Activated T-cell treated with anti-CD3 and anti-CD28 coated beads, Interleukin-2, amount 50 U/mL, for 24 hours (primary cell): ENCODE results near the gene RUNX3.
A peak's percentile ranks its signal among the peaks of the same experiment; 100 is the strongest.
"Not testable (repeated sequence)": the region's sequence is repeated elsewhere in the genome, so short reads cannot be mapped to it uniquely, and the experiment has no call there.

ENCODE experiments used
- DNase-seq: peaks from one replicate; pipeline ENCODE4 v3.0.0-alpha.2; 2020
- H3K27ac Mint-ChIP-seq: 2 replicates; pipeline ENCODE4 v1.8.0; 2020; ENCODE audit warnings: mild to moderate bottlenecking, mixed read lengths
- H3K27me3 Mint-ChIP-seq: 2 replicates; pipeline ENCODE4 v1.8.0; 2020; ENCODE audit warnings: mixed read lengths
- H3K36me3 Mint-ChIP-seq: 2 replicates; pipeline ENCODE4 v1.8.0; 2020; ENCODE audit warnings: low read depth, mixed read lengths
- H3K4me1 Mint-ChIP-seq: 2 replicates; pipeline ENCODE4 v1.8.0; 2020; ENCODE audit warnings: low read depth, mixed read lengths
- H3K4me3 Mint-ChIP-seq: 2 replicates; pipeline ENCODE4 v1.8.0; 2020; ENCODE audit warnings: mild to moderate bottlenecking, moderate library complexity, mixed read lengths
- H3K9me3 Mint-ChIP-seq: 2 replicates; pipeline ENCODE4 v1.8.0; 2020; ENCODE audit warnings: mixed read lengths

RUNX3 gene

GRCh38 chr1:24894002-24894401, 36.1 kb downstream of the RUNX3 start:
- Mint-ChIP-seq H3K36me3 (peaks cover 8% of the 10 kb centered on the region), H3K4me3 (no peak overlapping the region), H3K9me3 (peaks cover 13% of the 10 kb centered on the region), H3K27ac (peak overlapping the region; percentile 61), H3K4me1 (peaks cover 9% of the 10 kb centered on the region), H3K27me3 (peaks cover 4% of the 10 kb centered on the region)
- peak; percentile 18 for DNase-seq

- Mint-ChIP-seq H3K27ac (peak overlapping the region; percentile 61), H3K9me3 (peaks cover 13% of the 10 kb centered on the region), H3K27me3 (peaks cover 4% of the 10 kb centered on the region), H3K4me1 (peaks cover 5% of the 10 kb centered on the region), H3K36me3 (peaks cover 8% of the 10 kb centered on the region), H3K4me3 (no peak overlapping the region)
- peak; percentile 25 for DNase-seq
Observed at GRCh38 chr1:24893431-24893830, 36.6 kb downstream of the RUNX3 start.

GRCh38 chr1:24892188-24893153, 37.6 kb downstream of the RUNX3 start:
- peaks cover 13% of the 10 kb centered on the region for H3K9me3 Mint-ChIP-seq
- H3K4me3 Mint-ChIP-seq, result no peak overlapping the region
- H3K36me3 Mint-ChIP-seq, result peaks cover 8% of the 10 kb centered on the region
- peaks cover 4% of the 10 kb centered on the region for H3K27me3 Mint-ChIP-seq
- peak overlapping the region; percentile 22 for H3K27ac Mint-ChIP-seq
- peak; percentile 29 for DNase-seq
- H3K4me1 Mint-ChIP-seq, result no peaks in the 10 kb centered on the region

- Mint-ChIP-seq H3K27ac (peak overlapping the region; percentile 81), H3K9me3 (peaks cover 13% of the 10 kb centered on the region)
- not testable (repeated sequence) for H3K4me3 Mint-ChIP-seq, H3K27me3 Mint-ChIP-seq, H3K36me3 Mint-ChIP-seq, DNase-seq, H3K4me1 Mint-ChIP-seq
Observed at GRCh38 chr1:24891367-24891766, 38.7 kb downstream of the RUNX3 start.

GRCh38 chr1:24890887-24891286, 39.2 kb downstream of the RUNX3 start:
- H3K9me3 Mint-ChIP-seq, result peaks cover 13% of the 10 kb centered on the region
- no peaks in the 10 kb centered on the region for H3K4me1 Mint-ChIP-seq
- H3K27ac Mint-ChIP-seq, result peak overlapping the region; percentile 81
- peaks cover 8% of the 10 kb centered on the region for H3K36me3 Mint-ChIP-seq
- H3K27me3 Mint-ChIP-seq, result peaks cover 4% of the 10 kb centered on the region
- no peak for DNase-seq
- no peak overlapping the region for H3K4me3 Mint-ChIP-seq

- Mint-ChIP-seq H3K4me3 (no peak overlapping the region), H3K36me3 (peaks cover 8% of the 10 kb centered on the region), H3K9me3 (peaks cover 17% of the 10 kb centered on the region), H3K27ac (peak overlapping the region; percentile 74), H3K4me1 (no peaks in the 10 kb centered on the region), H3K27me3 (peaks cover 4% of the 10 kb centered on the region)
- DNase-seq, result no peak
Observed at GRCh38 chr1:24888971-24889676, 41.0 kb downstream of the RUNX3 start.

- DNase-seq, result no peak
- peaks cover 8% of the 10 kb centered on the region for H3K36me3 Mint-ChIP-seq
- H3K9me3 Mint-ChIP-seq, result peaks cover 18% of the 10 kb centered on the region
Observed at GRCh38 chr1:24888061-24888970, 41.8 kb downstream of the RUNX3 start.

GRCh38 chr1:24886241-24886640, 43.8 kb downstream of the RUNX3 start:
- peaks cover 5% of the 10 kb centered on the region for H3K9me3 Mint-ChIP-seq
- peak overlapping the region; percentile 9 for H3K27ac Mint-ChIP-seq
- H3K27me3 Mint-ChIP-seq, result peaks cover 4% of the 10 kb centered on the region
- H3K4me1 Mint-ChIP-seq, result no peaks in the 10 kb centered on the region
- no peak overlapping the region for H3K4me3 Mint-ChIP-seq
- H3K36me3 Mint-ChIP-seq, result no peaks in the 10 kb centered on the region
- peak; percentile 24 for DNase-seq

More at GRCh38 chr1:24888061-24888970, 41.8 kb downstream of the RUNX3 start:
- H3K27ac Mint-ChIP-seq, result peak overlapping the region; percentile 74
- H3K4me1 Mint-ChIP-seq, result no peaks in the 10 kb centered on the region
- peaks cover 4% of the 10 kb centered on the region for H3K27me3 Mint-ChIP-seq
- no peak overlapping the region for H3K4me3 Mint-ChIP-seq

- Mint-ChIP-seq H3K36me3 (no peaks in the 10 kb centered on the region), H3K9me3 (peaks cover 5% of the 10 kb centered on the region), H3K4me3 (no peak overlapping the region), H3K4me1 (no peaks in the 10 kb centered on the region), H3K27me3 (no peaks in the 10 kb centered on the region), H3K27ac (no peak overlapping the region)
- no peak for DNase-seq
Observed at GRCh38 chr1:24884751-24885150, 45.3 kb downstream of the RUNX3 start.

- Mint-ChIP-seq H3K4me3 (no peak overlapping the region), H3K27ac (no peak overlapping the region), H3K36me3 (no peaks in the 10 kb centered on the region), H3K27me3 (no peaks in the 10 kb centered on the region), H3K9me3 (peaks cover 5% of the 10 kb centered on the region), H3K4me1 (no peaks in the 10 kb centered on the region)
- no peak for DNase-seq
Observed at GRCh38 chr1:24881034-24881433, 49.0 kb downstream of the RUNX3 start.

- Mint-ChIP-seq H3K27ac (no peak overlapping the region), H3K36me3 (no peaks in the 10 kb centered on the region), H3K9me3 (peaks cover under 1% of the 10 kb centered on the region), H3K4me1 (no peaks in the 10 kb centered on the region), H3K4me3 (no peak overlapping the region), H3K27me3 (no peaks in the 10 kb centered on the region)
- DNase-seq, result no peak
Observed at GRCh38 chr1:24878775-24879742, 51.0 kb downstream of the RUNX3 start.

GRCh38 chr1:24878045-24878444, 52.0 kb downstream of the RUNX3 start:
- Mint-ChIP-seq H3K9me3 (no peaks in the 10 kb centered on the region), H3K4me3 (no peak overlapping the region), H3K27ac (no peak overlapping the region), H3K36me3 (no peaks in the 10 kb centered on the region), H3K4me1 (no peaks in the 10 kb centered on the region), H3K27me3 (no peaks in the 10 kb centered on the region)
- no peak for DNase-seq

GRCh38 chr1:24875991-24876506, 54.0 kb downstream of the RUNX3 start:
- Mint-ChIP-seq H3K36me3 (no peaks in the 10 kb centered on the region), H3K4me3 (no peak overlapping the region), H3K4me1 (peaks cover 6% of the 10 kb centered on the region), H3K9me3 (no peaks in the 10 kb centered on the region), H3K27ac (no peak overlapping the region), H3K27me3 (peaks cover 2% of the 10 kb centered on the region)
- no peak for DNase-seq
